22Rv1 (cell line): Measurements from ENCODE around the gene AXL.

Experiments used
- H3K27ac ChIP-seq: fragments of 450-650 bp; 2 replicates; pipeline ENCODE4 v1.5.1; 2017
- CTCF ChIP-seq: fragments of 450-650 bp; IDR thresholded peaks from 2 replicates; pipeline ENCODE4 v1.5.1; 2017; ENCODE audit warnings: mild to moderate bottlenecking
- ZFX ChIP-seq: fragments of 450-650 bp; IDR thresholded peaks from 2 replicates; pipeline ENCODE4 v1.6.1; 2017; ENCODE audit warnings: antibody characterized with exemption, borderline replicate concordance

AXL gene

DNA sequence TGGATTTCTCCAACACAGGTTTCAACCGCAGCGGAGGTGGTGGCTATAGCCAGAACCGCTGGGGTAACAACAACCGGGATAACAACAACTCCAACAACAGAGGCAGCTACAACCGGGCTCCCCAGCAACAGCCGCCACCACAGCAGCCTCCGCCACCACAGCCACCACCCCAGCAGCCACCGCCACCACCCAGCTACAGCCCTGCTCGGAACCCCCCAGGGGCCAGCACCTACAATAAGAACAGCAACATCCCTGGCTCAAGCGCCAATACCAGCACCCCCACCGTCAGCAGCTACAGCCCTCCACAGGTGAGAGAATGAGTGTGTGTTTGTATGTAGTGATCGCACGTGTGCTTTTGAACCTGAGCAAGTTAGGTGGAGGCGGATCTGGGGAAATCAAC lies 84.9 kb downstream of the AXL start:
- H3K27ac ChIP-seq, result no peak overlapping the region
- TF ChIP-seq CTCF (no peak), ZFX (no peak)

- no peak overlapping the region for H3K27ac ChIP-seq
- TF ChIP-seq CTCF, result no peak
- TF ChIP-seq ZFX, result no peak
Observed at GRCh38 chr19:41304706-41305483, 85.9 kb downstream of the AXL start.

DNA sequence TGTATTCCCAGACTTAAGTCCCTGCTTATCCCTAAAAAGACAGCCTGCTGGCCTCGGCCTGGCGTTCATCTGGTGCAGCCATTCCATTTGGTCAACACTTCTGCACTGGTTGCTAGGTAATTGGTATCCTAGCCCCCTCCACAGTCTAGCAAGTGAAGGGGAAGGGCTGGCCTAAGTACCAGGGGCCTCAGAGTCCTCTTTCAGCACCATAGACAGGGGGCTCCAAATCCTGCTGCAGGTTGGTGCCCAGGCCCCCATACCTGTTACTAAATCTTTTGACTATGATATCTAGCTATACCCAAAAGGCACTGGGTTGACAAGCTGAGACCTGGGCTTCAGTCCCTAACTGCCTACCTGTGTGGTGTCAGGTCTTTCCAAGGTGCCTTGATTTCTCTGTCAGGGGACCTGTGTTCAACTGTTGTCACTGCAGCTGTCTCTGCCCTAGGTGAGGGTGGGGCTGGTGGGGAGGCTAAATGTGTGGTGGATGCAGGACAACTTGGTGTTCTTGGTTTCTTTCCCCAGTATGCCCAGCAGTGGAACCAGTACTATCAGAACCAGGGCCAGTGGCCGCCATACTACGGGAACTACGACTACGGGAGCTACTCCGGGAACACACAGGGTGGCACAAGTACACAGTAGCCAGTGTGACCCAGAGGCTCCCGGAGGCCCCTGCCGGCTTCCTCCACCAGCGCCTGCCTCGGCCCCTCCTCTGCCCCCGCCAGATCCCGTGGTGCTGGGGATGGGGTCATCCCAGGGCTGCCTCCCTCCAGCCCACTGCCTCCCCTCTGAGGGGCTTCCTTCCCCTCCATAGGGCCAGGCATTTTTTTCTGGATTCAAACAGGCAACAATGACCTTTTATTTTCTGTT lies 87.1 kb downstream of the AXL start:
- TF ChIP-seq ZFX (no peak), CTCF (no peak)
- H3K27ac ChIP-seq, result peak overlapping the region; percentile 89; the same call in 1 of the 2 replicates

DNA sequence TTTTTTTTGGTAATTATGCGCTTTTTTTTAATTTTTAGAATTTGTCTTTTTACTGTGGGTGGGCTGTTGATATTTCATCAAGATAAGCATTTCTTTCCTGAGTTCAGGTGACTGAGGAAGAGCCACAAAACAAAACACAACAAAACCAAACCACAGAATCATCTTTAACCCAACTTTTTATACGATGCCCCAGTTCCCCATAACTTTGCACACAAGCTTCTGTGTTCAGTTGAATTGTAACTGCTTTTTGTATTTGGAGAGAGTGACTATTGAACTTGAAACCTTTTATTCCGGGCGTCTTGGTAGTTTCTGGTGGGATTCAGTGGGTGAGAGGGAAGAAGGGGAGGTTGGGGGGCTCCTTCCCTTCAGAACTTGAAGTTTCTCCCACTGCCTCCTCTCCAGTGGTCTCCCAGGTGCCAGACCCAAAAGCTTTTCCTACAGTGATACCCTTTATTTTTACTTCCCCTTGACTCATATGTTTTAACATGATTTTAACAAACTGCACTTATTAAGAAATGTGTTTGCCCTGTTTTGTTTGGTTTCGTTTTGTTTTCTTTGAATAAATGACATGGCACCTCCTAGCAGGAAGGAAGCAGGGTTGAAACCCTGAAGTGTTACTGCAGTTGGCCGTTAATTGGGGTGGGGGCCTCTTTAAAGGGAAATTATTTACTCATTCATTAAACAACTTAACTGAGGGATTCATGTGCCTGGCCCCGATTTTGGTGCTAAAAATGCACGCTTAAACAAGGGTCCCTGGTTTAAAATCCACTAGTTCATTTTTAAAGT lies 88.3 kb downstream of the AXL start:
- peak overlapping the region; percentile 89 for H3K27ac ChIP-seq
- no peak for TF ChIP-seq ZFX
- TF ChIP-seq CTCF, result no peak

GRCh38 chr19:41307954-41308449 lies 89.0 kb downstream of the AXL start:
- peak overlapping the region; percentile 89 for H3K27ac ChIP-seq
- TF ChIP-seq CTCF (no peak), ZFX (no peak)

- TF ChIP-seq CTCF (peak; percentile 96), ZFX (no peak)
- peak overlapping the region; percentile 89 for H3K27ac ChIP-seq
Observed at GRCh38 chr19:41308450-41309179, 89.6 kb downstream of the AXL start.
